H1 (cell line): ENCODE measurements around the gene MEX3C. TPM values are rescaled to one million over a fixed set of nuclear protein-coding genes. Genes with fewer than 3 reads are reported as not detected.

Experiments used
- CTBP2 ChIP-seq: IDR thresholded peaks from 2 replicates; pipeline ENCODE4 v1.7.0; 2011; ENCODE audit warnings: borderline replicate concordance, mild to moderate bottlenecking, moderate library complexity, mixed read lengths, low read length; ENCODE audit not compliant: insufficient read depth, insufficient read length
- E2F6 ChIP-seq: IDR thresholded peaks from 2 replicates; pipeline ENCODE4 v1.6.1; 2012; ENCODE audit warnings: inconsistent platforms
- EP300 ChIP-seq, 2 experiments: IDR thresholded peaks; 1 replicate in 1 of 2; 2 replicates in 1 of 2; pipeline ENCODE4 v1.6.1; 2011 to 2012; ENCODE audit warnings: low read depth in 2 of 2, low read length in 2 of 2, mild to moderate bottlenecking in 2 of 2, borderline replicate concordance in 1 of 2, inconsistent platforms in 1 of 2, moderate library complexity in 1 of 2
- HDAC2 ChIP-seq, 2 experiments: fragments of 300-600 bp in 1 of 2; sonication (generic) in 1 of 2; IDR thresholded peaks; 2 replicates each; pipeline ENCODE4 v1.6.1; 2011 to 2012; ENCODE audit warnings: low read depth in 2 of 2, low read length in 2 of 2, mild to moderate bottlenecking in 2 of 2, moderate library complexity in 2 of 2, borderline replicate concordance in 1 of 2, inconsistent platforms in 1 of 2
- KDM5A ChIP-seq: fragments of 200-600 bp; IDR thresholded peaks from 2 replicates; pipeline ENCODE4 v1.7.1; 2012; ENCODE audit warnings: mild to moderate bottlenecking, low read length, inconsistent platforms, mixed read lengths
- RBBP5 ChIP-seq: IDR thresholded peaks from 2 replicates; pipeline ENCODE4 v1.7.1; 2012; ENCODE audit warnings: low read depth, mild to moderate bottlenecking, inconsistent platforms, low read length, moderate library complexity, borderline replicate concordance
- SP4 ChIP-seq: IDR thresholded peaks from 2 replicates; pipeline ENCODE4 v1.6.1; 2012; ENCODE audit warnings: low read length, inconsistent platforms
- ZNF274 ChIP-seq: IDR thresholded peaks from 2 replicates; pipeline ENCODE4 v1.7.0; 2012; ENCODE audit warnings: low read length, borderline replicate concordance; ENCODE audit errors: extremely low read depth
- polyA plus RNA-seq, 7 experiments: library from polyadenylated mRNA; depleted of rRNA in 3 of 7; stranded (reverse) in 5 of 7; unstranded in 2 of 7; fragments of >200 nt in 5 of 7; fragments of 200-250 nt in 2 of 7; gene quantifications; 1 replicate in 5 of 7; 2 replicates in 1 of 7; 4 replicates in 1 of 7; pipeline versions ENCODE4 v1.2.1 to v1.2.3, GENCODE V29; 2011 to 2013; ENCODE audit warnings: missing spikeins in 2 of 7, mixed read lengths in 2 of 7
- total RNA-seq: library from RNA; stranded (reverse); fragmentation: NEBNext Ultra II Directional; extraction: Animal tissue kit (Norgen Biotek cat#: 25700); gene quantifications from 2 replicates; pipeline ENCODE4 v1.2.1, GENCODE V29; 2021

The MEX3C gene
- total and polyA plus RNA-seq, 2 of the 8 experiments (the other 6 are each of a cell fraction or from before 2014, with no cell fraction given) = 48.2 to 103 TPM

GRCh38 chr18:51151568-51152511 lies 45.6 kb downstream of the MEX3C start (continued):
- no peak for TF ChIP-seq KDM5A
- no peak for TF ChIP-seq RBBP5
- TF ChIP-seq SP4 = no peak
- TF ChIP-seq E2F6 = no peak
- TF ChIP-seq CTBP2 = no peak
- no peak for TF ChIP-seq ZNF274
- TF ChIP-seq HDAC2 (IDR thresholded peaks at IDR 0.05; ENCODE audit: borderline replicate concordance in 1 of 2, low read depth in 2 of 2, low read length in 2 of 2) = no peak
- TF ChIP-seq EP300 (IDR thresholded peaks at IDR 0.05; ENCODE audit: borderline replicate concordance in 1 of 2, low read depth in 2 of 2, low read length in 2 of 2) = no peak
